ENCODE data around the gene ARFIP1.
"Not testable (repeated sequence)": the region's sequence is repeated elsewhere in the genome, so short reads cannot be mapped to it uniquely, and the experiment has no call there.

The ARFIP1 gene

GRCh38 chr4:152831416-152831815, 51.7 kb downstream of the ARFIP1 start:
- Histone ChIP-seq H3K4me2 (no peak overlapping the region), H3K79me2 (ENCODE audit: insufficient read depth, low read depth) (no peaks in the 10 kb centered on the region), H2AFZ (ENCODE audit: low read depth) (no peak overlapping the region), H3K4me3 (IDR thresholded peaks at IDR 0.05; ENCODE audit: insufficient read depth, low read depth, low read length) (no peak overlapping the region), H3K27ac (no peak overlapping the region), H3K4me1 (ENCODE audit: low read depth, poor library complexity, severe bottlenecking) (no peaks in the 10 kb centered on the region), H4K20me1 (ENCODE audit: insufficient read depth) (no peaks in the 10 kb centered on the region), H3K27me3 (ENCODE audit: insufficient read depth, low read depth) (no peaks in the 10 kb centered on the region), H3K9ac (no peak overlapping the region), H3K36me3 (ENCODE audit: insufficient read depth) (no peaks in the 10 kb centered on the region)
- TF ChIP-seq CTCF (conservative IDR thresholded peaks at IDR 0.05; ENCODE audit: low read depth, low read length): no peak

GRCh38 chr4:152836936-152837335, 57.2 kb downstream of the ARFIP1 start:
- Histone ChIP-seq H4K20me1 (ENCODE audit: insufficient read depth) (no peaks in the 10 kb centered on the region), H3K4me2 (no peak overlapping the region), H2AFZ (ENCODE audit: low read depth) (no peak overlapping the region), H3K4me1 (ENCODE audit: low read depth, poor library complexity, severe bottlenecking) (no peaks in the 10 kb centered on the region), H3K36me3 (ENCODE audit: insufficient read depth) (no peaks in the 10 kb centered on the region), H3K79me2 (ENCODE audit: insufficient read depth, low read depth) (no peaks in the 10 kb centered on the region), H3K27ac (no peak overlapping the region), H3K4me3 (IDR thresholded peaks at IDR 0.05; ENCODE audit: insufficient read depth, low read depth, low read length) (no peak overlapping the region), H3K9ac (no peak overlapping the region), H3K27me3 (ENCODE audit: insufficient read depth, low read depth) (no peaks in the 10 kb centered on the region)
- TF ChIP-seq CTCF (conservative IDR thresholded peaks at IDR 0.05; ENCODE audit: low read depth, low read length): no peak

- not testable (repeated sequence) for H3K4me2 ChIP-seq; H3K27me3 ChIP-seq (ENCODE audit: insufficient read depth, low read depth); H3K79me2 ChIP-seq (ENCODE audit: insufficient read depth, low read depth); H3K36me3 ChIP-seq (ENCODE audit: insufficient read depth); H2AFZ ChIP-seq (ENCODE audit: low read depth); H3K4me1 ChIP-seq (ENCODE audit: low read depth, poor library complexity, severe bottlenecking); H4K20me1 ChIP-seq (ENCODE audit: insufficient read depth); H3K27ac ChIP-seq; H3K4me3 ChIP-seq (IDR thresholded peaks at IDR 0.05; ENCODE audit: insufficient read depth, low read depth, low read length); H3K9ac ChIP-seq
Measured at GRCh38 chr4:152839729-152840128, 60.0 kb downstream of the ARFIP1 start.

GRCh38 chr4:152843481-152844090, 63.8 kb downstream of the ARFIP1 start:
- Histone ChIP-seq H3K79me2 (ENCODE audit: insufficient read depth, low read depth) (no peaks in the 10 kb centered on the region), H2AFZ (ENCODE audit: low read depth) (no peak overlapping the region), H3K27ac (no peak overlapping the region), H4K20me1 (ENCODE audit: insufficient read depth) (no peaks in the 10 kb centered on the region), H3K27me3 (ENCODE audit: insufficient read depth, low read depth) (no peaks in the 10 kb centered on the region), H3K4me1 (ENCODE audit: low read depth, poor library complexity, severe bottlenecking) (no peaks in the 10 kb centered on the region), H3K4me2 (no peak overlapping the region), H3K4me3 (IDR thresholded peaks at IDR 0.05; ENCODE audit: insufficient read depth, low read depth, low read length) (no peak overlapping the region), H3K36me3 (ENCODE audit: insufficient read depth) (no peaks in the 10 kb centered on the region), H3K9ac (no peak overlapping the region)
- no peak for TF ChIP-seq CTCF (conservative IDR thresholded peaks at IDR 0.05; ENCODE audit: low read depth, low read length)

- no peak overlapping the region for H3K9ac ChIP-seq
- H3K79me2 ChIP-seq (ENCODE audit: insufficient read depth, low read depth): no peaks in the 10 kb centered on the region
- H4K20me1 ChIP-seq (ENCODE audit: insufficient read depth): no peaks in the 10 kb centered on the region
- no peak overlapping the region for H3K4me2 ChIP-seq
- TF ChIP-seq CTCF (conservative IDR thresholded peaks at IDR 0.05; ENCODE audit: low read depth, low read length): no peak
- H3K4me1 ChIP-seq (ENCODE audit: low read depth, poor library complexity, severe bottlenecking): no peaks in the 10 kb centered on the region
- no peak overlapping the region for H3K4me3 ChIP-seq (IDR thresholded peaks at IDR 0.05; ENCODE audit: insufficient read depth, low read depth, low read length)
- no peak overlapping the region for H2AFZ ChIP-seq (ENCODE audit: low read depth)
- no peak overlapping the region for H3K27ac ChIP-seq
- no peaks in the 10 kb centered on the region for H3K27me3 ChIP-seq (ENCODE audit: insufficient read depth, low read depth)
- H3K36me3 ChIP-seq (ENCODE audit: insufficient read depth): no peaks in the 10 kb centered on the region
Measured at GRCh38 chr4:152847376-152847775, 67.6 kb downstream of the ARFIP1 start.

Measured in KMS-11 (cell line).